HEK293 (cell line): ENCODE results near the gene HMX1.

ENCODE experiments used
- CTCF ChIP-seq: fragments of 450-650 bp; formaldehyde crosslinking; IDR thresholded peaks from 2 replicates; pipeline ENCODE4 v1.5.1; 2016; ENCODE audit warnings: missing biosample characterization, missing genetic modification characterization
- SCRT2 ChIP-seq: fragments of 450-650 bp; formaldehyde crosslinking; IDR thresholded peaks from 2 replicates; pipeline ENCODE4 v1.5.1; 2016; ENCODE audit warnings: missing biosample characterization, missing genetic modification characterization
- SP2 ChIP-seq: fragments of 450-650 bp; formaldehyde crosslinking; IDR thresholded peaks from 2 replicates; pipeline ENCODE4 v1.5.1; 2016; ENCODE audit warnings: missing biosample characterization, missing genetic modification characterization
- ZBTB17 ChIP-seq: fragments of 450-650 bp; formaldehyde crosslinking; IDR thresholded peaks from 2 replicates; pipeline ENCODE4 v1.5.1; 2016; ENCODE audit warnings: missing biosample characterization, missing genetic modification characterization
- ZBTB26 ChIP-seq: fragments of 450-650 bp; formaldehyde crosslinking; optimal IDR thresholded peaks from 2 replicates; pipeline ENCODE3; 2016; ENCODE audit warnings: missing biosample characterization, mild to moderate bottlenecking, missing genetic modification characterization
- ZBTB7A ChIP-seq: fragments of 450-650 bp; formaldehyde crosslinking; IDR thresholded peaks from 2 replicates; pipeline ENCODE4 v1.5.1; 2016; ENCODE audit warnings: low read depth, missing biosample characterization, missing genetic modification characterization
- ZNF148 ChIP-seq: fragments of 450-650 bp; formaldehyde crosslinking; IDR thresholded peaks from 2 replicates; pipeline ENCODE4 v1.5.0; 2017; ENCODE audit warnings: missing biosample characterization, missing genetic modification characterization, borderline replicate concordance
- ZNF341 ChIP-seq: fragments of 450-650 bp; formaldehyde crosslinking; IDR thresholded peaks from 2 replicates; pipeline ENCODE4; 2016; ENCODE audit warnings: low read depth, missing biosample characterization, missing genetic modification characterization

GRCh38 chr4:8868321-8869001 lies 3.2 kb downstream of the HMX1 start:
- no peak for TF ChIP-seq CTCF (tag by site-specific recombination)
- TF ChIP-seq SCRT2 (tag by site-specific recombination): no peak
- TF ChIP-seq ZBTB7A (tag by site-specific recombination): no peak
- TF ChIP-seq ZNF148 (tag by site-specific recombination): no peak
- no peak for TF ChIP-seq ZNF341 (tag by site-specific recombination)
- no peak for TF ChIP-seq SP2 (tag by site-specific recombination)
- no peak for TF ChIP-seq ZBTB17 (tag by site-specific recombination)
- no peak for TF ChIP-seq ZBTB26 (tag by site-specific recombination)
